CD14-positive monocyte (primary cell): Measurements from ENCODE around the gene DQX1. TPM values are rescaled to one million over a fixed set of nuclear protein-coding genes. Genes with fewer than 3 reads are reported as not detected.
"Not testable (repeated sequence)": the region's sequence is repeated elsewhere in the genome, so short reads cannot be mapped to it uniquely, and the experiment has no call there.

Source experiments
- DNase-seq, 3 donors: peaks; one replicate each; pipeline ENCODE4 v3.0.0-alpha.2; 2011 to 2022
- H2AFZ ChIP-seq: 2 replicates; pipeline ENCODE4 v1.6.0; 2012; ENCODE audit warnings: mild to moderate bottlenecking, low read depth, low read length, inconsistent platforms; ENCODE audit not compliant: insufficient read depth, poor library complexity, severe bottlenecking
- H3K27ac ChIP-seq, 2 donors: 1 replicate in 1 of 2; 2 replicates in 1 of 2; pipeline ENCODE4 v1.5.1; 2012 to 2013; ENCODE audit warnings: low read length in 2 of 2, control low read depth in 1 of 2, inconsistent platforms in 1 of 2, low read depth in 1 of 2, mild to moderate bottlenecking in 1 of 2
- H3K27me3 ChIP-seq, 2 donors: one replicate each; pipeline versions ENCODE4 v1.6.0 to v1.6.1; 2011 to 2013; ENCODE audit warnings: low read length in 2 of 2; ENCODE audit not compliant: control insufficient read depth in 2 of 2, insufficient read depth in 2 of 2
- H3K36me3 ChIP-seq, 2 donors: replicated peaks in 1 of 2; 1 replicate in 1 of 2; 2 replicates in 1 of 2; pipeline versions ENCODE4 v1.5.1 to v1.6.1; 2012 to 2013; ENCODE audit warnings: low read length in 2 of 2, control low read depth in 1 of 2, inconsistent platforms in 1 of 2, mild to moderate bottlenecking in 1 of 2; ENCODE audit not compliant: insufficient read depth in 2 of 2, control insufficient read depth in 1 of 2
- H3K4me1 ChIP-seq, 2 donors: 1 replicate in 1 of 2; 2 replicates in 1 of 2; pipeline versions ENCODE4 v1.5.1 to v1.6.1; 2012 to 2013; ENCODE audit warnings: low read length in 2 of 2, control low read depth in 1 of 2, inconsistent platforms in 1 of 2, mild to moderate bottlenecking in 1 of 2, moderate library complexity in 1 of 2; ENCODE audit not compliant: insufficient read depth in 2 of 2, control insufficient read depth in 1 of 2
- H3K4me2 ChIP-seq: replicated peaks from 2 replicates; pipeline ENCODE3; 2012; ENCODE audit warnings: low read length, moderate library complexity, mild to moderate bottlenecking; ENCODE audit not compliant: poor library complexity, severe bottlenecking; ENCODE audit errors: extremely low read depth
- H3K4me3 ChIP-seq, 3 experiments: fragments of 200-600 bp in 1 of 3; sonication (generic) in 1 of 3; replicated peaks in 1 of 3; 1 replicate in 2 of 3; 2 replicates in 1 of 3; pipeline ENCODE4 v1.5.1; 2011 to 2013; ENCODE audit warnings: low read length in 3 of 3, mild to moderate bottlenecking in 3 of 3, control low read depth in 2 of 3, low read depth in 2 of 3, inconsistent platforms in 1 of 3, moderate library complexity in 1 of 3
- H3K79me2 ChIP-seq: 2 replicates; pipeline ENCODE4 v1.6.0; 2012; ENCODE audit warnings: mild to moderate bottlenecking, control low read depth, inconsistent platforms, low read length, moderate library complexity; ENCODE audit not compliant: insufficient read depth
- H3K9ac ChIP-seq: 2 replicates; pipeline ENCODE4 v1.6.0; 2017; ENCODE audit warnings: low read length, mild to moderate bottlenecking; ENCODE audit not compliant: insufficient read depth, poor library complexity, severe bottlenecking
- H3K9me3 ChIP-seq, 2 donors: replicated peaks in 1 of 2; 1 replicate in 1 of 2; 2 replicates in 1 of 2; pipeline versions ENCODE4 v1.5.1 to v1.6.1; 2012 to 2013; ENCODE audit warnings: low read length in 2 of 2, control low read depth in 1 of 2; ENCODE audit not compliant: control insufficient read depth in 1 of 2, insufficient read depth in 1 of 2
- H4K20me1 ChIP-seq: 2 replicates; pipeline ENCODE4 v1.6.0; 2012; ENCODE audit warnings: mild to moderate bottlenecking, low read length, control low read depth, moderate library complexity; ENCODE audit not compliant: insufficient read depth
- H3K27ac Mint-ChIP-seq, 7 donors: one replicate each; pipeline ENCODE4 v1.8.0; 2020; ENCODE audit warnings: mild to moderate bottlenecking in 7 of 7, mixed read lengths in 7 of 7, moderate library complexity in 6 of 7, inconsistent platforms in 2 of 7
- H3K27me3 Mint-ChIP-seq, 3 donors: one replicate each; pipeline ENCODE4 v1.8.0; 2021 to 2022; ENCODE audit warnings: low read depth in 3 of 3, mild to moderate bottlenecking in 3 of 3, mixed read lengths in 3 of 3, moderate library complexity in 3 of 3, inconsistent platforms in 1 of 3
- H3K36me3 Mint-ChIP-seq, 2 donors: one replicate each; pipeline ENCODE4 v1.8.0; 2020; ENCODE audit warnings: mixed read lengths in 2 of 2, inconsistent platforms in 1 of 2, mild to moderate bottlenecking in 1 of 2
- H3K4me1 Mint-ChIP-seq: one replicate; pipeline ENCODE4 v1.8.0; 2020; ENCODE audit warnings: mild to moderate bottlenecking, mixed read lengths
- H3K4me3 Mint-ChIP-seq, 2 donors: one replicate each; pipeline ENCODE4 v1.8.0; 2020; ENCODE audit warnings: mild to moderate bottlenecking in 2 of 2, mixed read lengths in 2 of 2, moderate library complexity in 1 of 2
- H3K9me3 Mint-ChIP-seq, 7 donors: one replicate each; pipeline ENCODE4 v1.8.0; 2020 to 2022; ENCODE audit warnings: mixed read lengths in 7 of 7, mild to moderate bottlenecking in 6 of 7, moderate library complexity in 6 of 7, inconsistent platforms in 2 of 7
- CTCF ChIP-seq: fragments of 200-600 bp; IDR thresholded peaks from one replicate; pipeline ENCODE4 v1.8.0; 2022; ENCODE audit warnings: antibody characterized with exemption, mild to moderate bottlenecking
- WGBS: methylation state at CpG from one replicate; pipeline ENCODE4 v1.1.5; 2013; ENCODE audit warnings: missing lambda C conversion rate; ENCODE audit not compliant: insufficient coverage; 5-methylcytosine and 5-hydroxymethylcytosine counted together
- intact Hi-C, 2 donors: fragments of 100-400 bp; cut with micrococcal nuclease; formaldehyde crosslinking; loops; one replicate each; pipeline versions ENCODE4 v1.15.0 to v1.15.1; 2023
- polyA plus RNA-seq, 3 donors: library from polyadenylated mRNA; depleted of rRNA in 1 of 3; unstranded in 2 of 3; stranded (reverse) in 1 of 3; fragments of 300-500 nt in 2 of 3; fragments of >200 nt in 1 of 3; fragmentation: Illumina TruSeq in 2 of 3; gene quantifications; 1 replicate in 2 of 3; 2 replicates in 1 of 3; pipeline ENCODE4 v1.2.3, GENCODE V29; 2012 to 2021

DQX1 gene
- polyA plus RNA-seq, 3 donors, result 0.36 TPM; not detected in 2

DNA sequence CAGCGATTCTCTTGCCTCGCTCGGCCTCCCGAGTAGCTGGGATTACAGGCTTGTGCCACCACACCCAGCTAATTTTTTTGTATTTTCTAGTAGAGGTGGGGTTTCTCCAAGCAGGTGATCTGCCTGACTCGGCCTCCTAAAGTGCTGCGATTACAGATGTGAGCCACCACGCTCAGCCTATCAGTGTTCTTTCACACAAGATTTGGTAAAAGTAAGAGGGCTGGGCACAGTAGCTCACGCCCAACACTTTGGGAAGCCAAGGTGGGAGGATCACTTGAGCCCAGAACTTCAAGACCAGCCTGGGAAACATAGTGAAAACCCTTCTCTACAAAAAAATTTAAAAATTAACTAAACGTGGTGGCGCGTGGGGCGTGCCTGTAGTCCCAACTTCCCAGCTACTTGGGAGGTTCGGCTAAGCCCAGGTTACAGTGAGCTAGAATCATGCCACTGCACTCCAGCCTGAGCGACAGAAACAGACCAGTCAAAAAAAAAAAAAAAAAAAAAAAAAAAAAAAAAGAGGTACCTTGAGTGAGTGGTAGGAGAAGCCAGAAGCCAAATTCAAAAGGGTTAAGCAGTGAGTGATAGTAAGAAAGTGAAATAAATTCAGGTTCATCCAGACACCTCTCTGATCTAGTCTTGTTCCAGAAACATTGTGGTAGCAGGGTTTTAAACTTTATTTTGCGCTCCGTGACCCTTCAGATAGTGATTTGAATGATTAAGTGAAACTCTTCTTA is 54.5 kb downstream of the DQX1 start:
- H3K4me1 ChIP-seq, result peaks cover 23 to 29% of the 10 kb centered on the region in 2 donors
- peak overlapping the region; percentile 99 for H2AFZ ChIP-seq
- peak overlapping the region; percentile 38 to 92 (median 62) for H3K4me3 ChIP-seq
- Mint-ChIP-seq H3K4me1 (peaks cover 20% of the 10 kb centered on the region), H3K4me3 (peak overlapping the region; percentile 92 to 97), H3K9me3 (peaks cover 0 to 3% (median 0%) of the 10 kb centered on the region in 7 donors), H3K36me3 (peaks cover 19 to 30% of the 10 kb centered on the region in 2 donors), H3K27ac (peak overlapping the region; percentile 92 to 98 (median 98)), H3K27me3 (peaks cover 0 to 2% (median 0%) of the 10 kb centered on the region in 3 donors)
- DNase-seq, result no peak
- H3K27me3 ChIP-seq, result no peaks in the 10 kb centered on the region
- no peak for TF ChIP-seq CTCF
- H3K36me3 ChIP-seq, result peaks cover 14 to 19% of the 10 kb centered on the region in 2 donors
- peaks cover under 1% of the 10 kb centered on the region for H4K20me1 ChIP-seq
- intact Hi-C loops, result no loop called here
- H3K9me3 ChIP-seq, result no peaks in the 10 kb centered on the region
- peaks cover 13% of the 10 kb centered on the region for H3K79me2 ChIP-seq
- peak overlapping the region; percentile 92 for H3K4me2 ChIP-seq
- peak overlapping the region; percentile 85 for H3K9ac ChIP-seq
- 56% methylated on average over 8 of the region's 16 CpGs for WGBS
- H3K27ac ChIP-seq, result peak overlapping the region; percentile 89 to 97

DNA sequence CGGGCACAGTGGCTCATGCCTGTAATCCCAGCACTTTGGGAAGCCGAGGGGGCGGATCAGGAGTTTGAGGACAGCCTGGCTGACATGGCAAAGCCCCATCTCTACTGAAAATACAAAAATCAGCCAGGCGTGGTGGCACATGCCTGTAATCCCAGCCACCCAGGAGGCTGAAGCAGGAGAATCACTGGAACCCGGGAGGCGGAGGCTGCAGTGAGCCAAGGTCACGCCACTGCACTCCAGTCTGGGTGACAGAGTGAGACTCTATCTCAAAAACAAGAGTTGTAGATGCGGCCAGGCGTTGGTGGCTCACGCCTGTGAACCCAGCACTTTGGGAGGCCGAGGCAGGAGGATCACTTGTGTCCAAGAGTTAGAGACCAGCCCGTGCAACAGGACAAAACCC is 55.3 kb downstream of the DQX1 start:
- H3K27ac ChIP-seq, H4K20me1 ChIP-seq, intact Hi-C loops, H3K27me3 Mint-ChIP-seq, DNase-seq, H3K9ac ChIP-seq, H3K27me3 ChIP-seq, H3K4me3 ChIP-seq, H3K9me3 Mint-ChIP-seq, H3K4me2 ChIP-seq, H3K9me3 ChIP-seq, H2AFZ ChIP-seq, H3K4me3 Mint-ChIP-seq: not testable (repeated sequence)
- Histone ChIP-seq H3K36me3 (peaks cover 14 to 16% of the 10 kb centered on the region in 2 donors), H3K4me1 (peaks cover 25 to 32% of the 10 kb centered on the region in 2 donors), H3K79me2 (peaks cover 13% of the 10 kb centered on the region)
- Mint-ChIP-seq H3K36me3 (peaks cover 19 to 28% of the 10 kb centered on the region in 2 donors), H3K27ac (peak overlapping the region in 1 of 7 donors; percentile 60), H3K4me1 (peaks cover 24% of the 10 kb centered on the region)
- 100% methylated on average over 9 of the region's 12 CpGs for WGBS

Other genes starting within 250 kb of the DQX1 start
- gene SLC4A5, start 182.8 kb downstream of the DQX1 start, polyA plus RNA-seq, result 1 to 10 TPM in 1 of 3 donors, under 1 TPM in 1, not detected in 1; 0.10 to 1.1 TPM
- gene DCTN1, start 145.9 kb downstream of the DQX1 start, polyA plus RNA-seq, result 10 to 100 TPM; 27.7 to 45.5 (median 45.5) TPM
- gene C2orf81, start 104.6 kb downstream of the DQX1 start, polyA plus RNA-seq, result 1 to 10 TPM in 2 of 3 donors, under 1 TPM in 1; 0.49 to 1.7 (median 1.2) TPM
- 10 to 100 TPM in 1 of 3 donors, 1 to 10 TPM in 2; 7.1 to 11.7 (median 7.9) TPM for gene WDR54, start 104.5 kb downstream of the DQX1 start, polyA plus RNA-seq
- under 1 TPM in 1 of 3 donors, not detected in 2; 0.07 TPM for gene RTKN, start 84.3 kb downstream of the DQX1 start, polyA plus RNA-seq
- 10 to 100 TPM in 1 of 3 donors, 1 to 10 TPM in 2; 4.8 to 48.7 (median 4.8) TPM for gene INO80B, start 71.1 kb downstream of the DQX1 start, polyA plus RNA-seq
- 100 to 1,000 TPM in 1 of 3 donors, 10 to 100 TPM in 2; 23.9 to 109 (median 31.0) TPM for gene WBP1, start 67.8 kb downstream of the DQX1 start, polyA plus RNA-seq
- 10 to 100 TPM; 30.5 to 63.2 (median 36.4) TPM for gene MOGS, start 60.8 kb downstream of the DQX1 start, polyA plus RNA-seq
- 100 to 1,000 TPM in 2 of 3 donors, 10 to 100 TPM in 1; 48.6 to 133 (median 106) TPM for gene MRPL53, start 53.6 kb downstream of the DQX1 start, polyA plus RNA-seq
- 10 to 100 TPM in 1 of 3 donors, 1 to 10 TPM in 2; 2.2 to 15.8 (median 3.7) TPM for gene CCDC142, start 43.2 kb downstream of the DQX1 start, polyA plus RNA-seq
- gene TTC31, start 43.1 kb downstream of the DQX1 start, polyA plus RNA-seq, result 10 to 100 TPM; 19.6 to 46.5 (median 21.3) TPM
- gene LBX2, start 26.6 kb downstream of the DQX1 start, polyA plus RNA-seq, result under 1 TPM in 2 of 3 donors, not detected in 1; 0.46 to 0.76 TPM
- 10 to 100 TPM; 18.0 to 30.5 (median 20.5) TPM for gene PCGF1, start 18.5 kb downstream of the DQX1 start, polyA plus RNA-seq
- gene TLX2, start 11.8 kb downstream of the DQX1 start, polyA plus RNA-seq, result not detected
- 100 to 1,000 TPM; 130 to 385 (median 149) TPM for gene AUP1, start 3.5 kb upstream of the DQX1 start, polyA plus RNA-seq
- 10 to 100 TPM; 11.3 to 20.5 (median 15.0) TPM for gene HTRA2, start 3.7 kb upstream of the DQX1 start, polyA plus RNA-seq
- 10 to 100 TPM; 18.2 to 35.0 (median 18.5) TPM for gene LOXL3, start 27.7 kb upstream of the DQX1 start, polyA plus RNA-seq
- gene DOK1, start 28.5 kb upstream of the DQX1 start, polyA plus RNA-seq, result 10 to 100 TPM; 48.0 to 53.6 (median 49.3) TPM
- gene M1AP, start 122.1 kb upstream of the DQX1 start, polyA plus RNA-seq, result 1 to 10 TPM in 2 of 3 donors, under 1 TPM in 1; 1.00 to 4.6 (median 1.8) TPM
- gene SEMA4F, start 128.0 kb upstream of the DQX1 start, polyA plus RNA-seq, result under 1 TPM; 0.16 to 0.44 (median 0.43) TPM